Measurements from ENCODE around the gene PDE4D.

- TF ChIP-seq, protein P1, sequence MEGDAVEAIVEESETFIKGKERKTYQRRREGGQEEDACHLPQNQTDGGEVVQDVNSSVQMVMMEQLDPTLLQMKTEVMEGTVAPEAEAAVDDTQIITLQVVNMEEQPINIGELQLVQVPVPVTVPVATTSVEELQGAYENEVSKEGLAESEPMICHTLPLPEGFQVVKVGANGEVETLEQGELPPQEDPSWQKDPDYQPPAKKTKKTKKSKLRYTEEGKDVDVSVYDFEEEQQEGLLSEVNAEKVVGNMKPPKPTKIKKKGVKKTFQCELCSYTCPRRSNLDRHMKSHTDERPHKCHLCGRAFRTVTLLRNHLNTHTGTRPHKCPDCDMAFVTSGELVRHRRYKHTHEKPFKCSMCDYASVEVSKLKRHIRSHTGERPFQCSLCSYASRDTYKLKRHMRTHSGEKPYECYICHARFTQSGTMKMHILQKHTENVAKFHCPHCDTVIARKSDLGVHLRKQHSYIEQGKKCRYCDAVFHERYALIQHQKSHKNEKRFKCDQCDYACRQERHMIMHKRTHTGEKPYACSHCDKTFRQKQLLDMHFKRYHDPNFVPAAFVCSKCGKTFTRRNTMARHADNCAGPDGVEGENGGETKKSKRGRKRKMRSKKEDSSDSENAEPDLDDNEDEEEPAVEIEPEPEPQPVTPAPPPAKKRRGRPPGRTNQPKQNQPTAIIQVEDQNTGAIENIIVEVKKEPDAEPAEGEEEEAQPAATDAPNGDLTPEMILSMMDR (IDR thresholded peaks at IDR 0.05): no peak
- no peak for TF ChIP-seq POLR2A (IDR thresholded peaks at IDR 0.05)
Observed at GRCh38 chr5:59501316-59501715, 392.2 kb downstream of the PDE4D start.

All from heart left ventricle (tissue), 13 donors.